NCI-H1694 treated with DMSO at 0.1 percent for 48 hours (cell line): ENCODE data around the gene BNC2.

ENCODE experiments used
- DNase-seq: peaks from one replicate; lab custom pipeline; 2025; lab: John Stamatoyannopoulos, UW

BNC2 gene

DNA sequence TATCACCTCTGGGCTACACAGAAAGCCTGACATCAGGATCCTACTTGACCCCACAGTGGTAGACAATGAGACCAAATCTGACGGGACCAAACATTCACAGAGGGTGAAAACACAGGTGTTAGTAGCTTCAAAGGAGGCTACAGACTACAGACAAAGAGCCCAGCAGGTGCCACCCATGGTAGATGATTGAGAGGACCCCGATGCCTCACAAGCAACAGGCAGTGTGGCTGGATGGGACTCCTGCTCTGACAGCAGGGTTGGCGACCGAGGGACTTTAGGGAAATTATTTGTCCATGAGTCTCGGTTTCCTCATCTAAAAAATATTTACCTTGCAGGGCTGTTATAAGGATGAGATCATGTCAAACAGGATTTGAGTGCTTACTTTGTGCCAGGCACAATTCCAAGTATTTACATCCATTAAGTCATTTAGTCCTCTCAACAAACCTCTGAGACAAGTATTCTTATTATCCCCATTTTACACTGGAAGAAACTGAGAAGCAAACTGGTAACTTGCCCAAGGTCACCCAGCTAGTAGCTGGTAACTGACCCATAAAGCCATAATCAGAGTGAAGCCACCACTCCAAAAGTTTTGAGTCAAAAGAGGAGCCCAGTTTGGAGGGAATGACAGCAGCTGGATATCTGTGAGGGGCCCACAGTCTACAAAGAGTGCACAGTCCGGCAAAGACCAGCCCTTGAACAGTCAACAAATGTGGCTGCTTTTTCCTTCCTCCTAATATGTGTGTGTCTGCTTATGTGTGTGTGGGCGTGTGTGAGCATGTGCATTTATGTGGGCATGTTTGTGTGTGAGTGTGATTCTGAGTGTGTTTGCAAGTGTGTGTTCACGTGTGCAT lies 502.0 kb downstream of the BNC2 start:
- DNase-seq, result no peak

DNA sequence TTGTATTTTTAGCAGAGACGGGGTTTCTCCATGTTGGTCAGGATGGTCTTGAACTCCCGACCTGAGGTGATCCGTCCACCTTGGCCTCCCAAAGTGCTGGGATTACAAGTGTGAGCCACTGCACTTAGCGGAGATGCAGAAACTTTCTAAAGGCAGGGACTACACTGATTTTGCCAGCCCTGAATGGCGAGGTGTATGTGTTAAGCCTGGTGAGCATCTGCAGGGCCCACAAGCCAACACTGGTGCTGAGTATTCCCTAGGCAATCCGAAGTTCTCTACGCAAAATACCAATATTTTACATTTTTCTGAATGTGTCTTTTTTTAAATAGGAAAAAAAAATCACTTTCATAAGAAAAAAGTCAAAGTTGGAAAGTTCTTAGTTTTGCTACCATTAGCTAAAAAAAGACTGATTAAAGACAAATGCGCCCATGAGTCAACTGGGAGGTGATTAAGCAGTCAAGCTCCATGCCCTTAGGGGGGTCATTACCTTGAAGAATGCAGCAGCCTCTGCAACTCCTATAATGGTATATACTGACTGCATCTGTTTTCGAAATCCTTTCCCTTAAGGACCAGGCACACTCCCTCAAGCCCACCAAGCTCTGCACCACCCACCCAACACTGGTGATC lies 502.8 kb downstream of the BNC2 start:
- no peak for DNase-seq

- DNase-seq, result no peak
Measured at GRCh38 chr9:16364347-16364746, 506.1 kb downstream of the BNC2 start.

DNA sequence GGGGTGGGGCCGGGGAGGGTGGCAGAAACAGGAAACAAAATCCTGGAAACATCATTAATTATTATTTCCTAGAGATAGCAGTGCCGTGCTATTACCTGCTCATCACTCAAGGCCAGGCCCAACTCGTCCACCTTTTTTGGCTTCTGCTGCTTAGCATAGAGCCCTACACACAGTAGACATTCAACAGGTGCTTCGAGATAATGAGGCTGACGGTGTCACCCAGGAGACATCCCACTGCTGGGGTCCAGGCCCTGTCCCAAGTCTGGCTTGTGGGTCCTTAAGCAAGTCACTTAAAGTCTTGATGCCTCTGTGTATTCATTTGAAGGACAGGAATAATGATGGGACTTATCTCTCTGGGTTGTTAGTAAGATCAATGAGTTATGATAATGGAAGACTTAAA lies 506.6 kb downstream of the BNC2 start:
- no peak for DNase-seq

- no peak for DNase-seq
Measured at GRCh38 chr9:16363073-16363781, 507.2 kb downstream of the BNC2 start.

- DNase-seq, result no peak
Measured at GRCh38 chr9:16361939-16362338, 508.5 kb downstream of the BNC2 start.

GRCh38 chr9:16361118-16361517 lies 509.4 kb downstream of the BNC2 start:
- no peak for DNase-seq

- no peak for DNase-seq
Measured at GRCh38 chr9:16360247-16360646, 510.2 kb downstream of the BNC2 start.
